GM21717 (cell line): Measurements from ENCODE around the gene NUDT16L1.

Experiments
- ATAC-seq: cut with Tn5 transposase; IDR thresholded peaks from one replicate; pipeline ENCODE4 v1.9.1; 2021; ENCODE audit warnings: mild to moderate bottlenecking, moderate library complexity; ENCODE audit not compliant: unreplicated experiment

The NUDT16L1 gene

GRCh38 chr16:4682084-4682591, 11.2 kb upstream of the NUDT16L1 start:
- ATAC-seq = no peak

- ATAC-seq = no peak
Observed at GRCh38 chr16:4682616-4683254, 10.6 kb upstream of the NUDT16L1 start.

- no peak for ATAC-seq
Observed at GRCh38 chr16:4683255-4684057, 9.9 kb upstream of the NUDT16L1 start.

DNA sequence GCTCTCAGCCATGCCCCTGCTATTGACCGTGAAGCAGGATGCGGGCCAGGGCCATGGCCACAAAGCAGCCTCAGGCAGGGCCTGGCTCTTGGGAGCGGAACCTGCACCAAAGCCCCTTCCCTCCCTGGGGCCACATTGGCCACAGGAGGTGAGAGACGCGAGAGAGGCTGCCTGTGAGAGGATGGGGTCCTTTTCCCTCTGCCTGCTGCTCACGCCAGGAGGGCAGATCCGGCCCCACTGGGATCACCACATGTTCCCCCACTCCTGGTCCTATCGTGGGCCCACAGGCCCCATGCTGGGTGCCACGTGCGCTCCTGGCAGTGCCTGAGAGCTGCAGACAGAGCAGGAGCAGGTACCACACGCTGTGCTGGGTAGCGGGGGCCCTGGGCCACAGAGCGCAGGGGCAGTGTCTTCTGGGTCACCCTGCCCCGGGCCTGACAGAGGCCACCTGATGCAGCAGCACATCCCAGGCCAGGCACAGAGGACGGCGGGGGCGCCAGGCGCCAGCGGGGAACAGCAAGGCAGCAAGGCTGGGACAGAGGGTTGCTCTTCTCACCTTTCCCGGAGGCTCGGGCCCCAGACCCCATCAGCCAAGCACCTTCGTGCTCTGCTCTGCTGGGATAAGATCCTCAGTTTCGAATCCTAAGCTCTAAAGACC, 9.2 kb upstream of the NUDT16L1 start:
- no peak for ATAC-seq

DNA sequence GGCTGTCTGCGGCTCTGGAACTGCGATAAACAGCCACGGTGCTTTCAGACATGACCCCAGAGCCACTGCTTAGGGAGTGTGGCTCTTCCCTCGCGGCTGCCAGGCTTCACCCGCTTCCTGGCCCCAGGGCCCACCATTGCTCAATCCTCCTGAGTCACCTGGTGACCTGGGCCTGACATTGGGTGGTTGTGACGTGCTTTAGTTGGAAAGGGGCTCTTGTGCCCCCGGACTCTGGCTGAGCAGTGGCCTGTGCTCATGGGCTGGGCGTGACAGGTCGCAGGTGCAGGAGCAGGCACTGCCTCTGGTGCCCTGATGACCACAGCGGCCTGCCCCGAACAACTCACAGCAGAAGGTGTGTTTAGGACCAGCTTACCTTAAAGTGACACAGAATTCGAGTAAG, 8.6 kb upstream of the NUDT16L1 start:
- ATAC-seq = no peak

GRCh38 chr16:4685292-4685691, 8.1 kb upstream of the NUDT16L1 start:
- ATAC-seq = no peak

- ATAC-seq = no peak
Observed at GRCh38 chr16:4685776-4686496, 7.4 kb upstream of the NUDT16L1 start.

DNA sequence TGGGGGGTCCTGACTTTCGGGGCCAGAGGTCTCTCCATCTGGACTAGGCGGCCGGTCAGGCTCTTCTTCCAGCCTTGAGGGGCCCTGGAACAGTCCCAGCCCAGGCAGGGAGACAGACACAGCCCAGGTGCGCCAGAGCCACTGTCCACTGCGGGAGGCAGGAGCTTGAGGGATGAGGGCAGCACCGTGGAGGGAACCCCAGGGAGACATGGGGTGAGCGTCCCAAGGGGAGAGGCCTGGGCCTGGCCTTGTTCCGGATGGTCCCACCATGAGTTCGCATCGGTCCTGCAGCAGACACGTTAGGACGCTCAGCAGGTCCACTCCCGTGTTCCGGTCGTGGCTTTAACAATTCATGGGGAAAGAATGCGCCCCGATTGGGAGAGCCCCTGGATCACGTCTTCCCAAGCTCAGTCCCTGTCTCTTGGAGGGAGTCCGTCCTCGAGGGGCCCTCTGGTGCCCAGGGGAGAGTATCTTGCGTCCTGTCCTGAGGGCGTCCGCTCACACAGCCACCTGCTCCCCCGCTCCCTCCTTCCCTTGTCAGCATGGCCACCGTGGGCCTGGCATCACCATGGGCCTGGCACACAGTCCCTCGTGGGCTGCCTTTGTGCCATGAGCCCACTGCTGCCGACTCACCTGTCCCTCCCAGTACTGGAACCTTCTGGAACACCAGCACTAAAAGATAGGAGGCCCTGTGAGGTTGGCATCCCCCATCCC, 6.7 kb upstream of the NUDT16L1 start:
- no peak for ATAC-seq

GRCh38 chr16:4687416-4687815, 5.9 kb upstream of the NUDT16L1 start:
- ATAC-seq = no peak

GRCh38 chr16:4687946-4688673, 5.3 kb upstream of the NUDT16L1 start:
- no peak for ATAC-seq

- no peak for ATAC-seq
Observed at GRCh38 chr16:4688674-4689045, 4.7 kb upstream of the NUDT16L1 start.

GRCh38 chr16:4689091-4689671, 4.2 kb upstream of the NUDT16L1 start:
- ATAC-seq = no peak

GRCh38 chr16:4689864-4690704, 3.3 kb upstream of the NUDT16L1 start:
- no peak for ATAC-seq

DNA sequence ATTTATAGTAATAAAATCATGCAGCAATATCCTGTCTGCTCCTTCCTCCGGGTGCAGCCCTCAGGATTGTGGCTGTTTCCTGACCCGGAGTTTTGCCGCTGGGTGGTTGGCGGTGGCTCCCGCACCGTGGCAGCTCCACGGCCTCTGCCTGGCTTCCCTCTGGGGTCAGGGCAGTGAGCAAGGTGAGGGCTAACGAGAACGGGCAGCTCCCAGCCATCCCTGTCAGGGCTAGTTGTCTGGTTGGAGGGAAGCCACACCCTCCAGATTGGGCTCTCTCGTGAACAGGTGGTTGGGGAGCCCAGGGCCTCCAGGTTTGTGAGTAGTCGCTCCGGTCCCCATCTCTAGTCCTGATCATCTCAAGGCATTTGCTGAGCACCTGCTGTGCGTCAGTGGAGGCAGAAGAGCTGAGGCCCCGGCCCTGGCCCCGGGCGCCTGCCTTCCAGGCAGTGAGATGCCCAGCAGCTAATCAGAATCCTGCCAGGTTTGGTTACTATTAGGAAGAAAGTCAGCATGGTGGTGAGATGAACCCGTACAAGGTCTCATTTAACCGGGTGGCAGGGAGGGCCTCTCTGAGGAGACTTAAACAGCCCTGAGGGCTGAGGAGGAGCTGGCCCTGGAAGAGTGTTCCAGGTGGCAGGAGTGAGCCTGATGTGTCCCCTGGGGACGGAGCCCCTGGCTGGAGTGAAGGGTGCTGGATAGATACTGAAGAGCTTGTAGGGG, 2.3 kb upstream of the NUDT16L1 start:
- no peak for ATAC-seq

DNA sequence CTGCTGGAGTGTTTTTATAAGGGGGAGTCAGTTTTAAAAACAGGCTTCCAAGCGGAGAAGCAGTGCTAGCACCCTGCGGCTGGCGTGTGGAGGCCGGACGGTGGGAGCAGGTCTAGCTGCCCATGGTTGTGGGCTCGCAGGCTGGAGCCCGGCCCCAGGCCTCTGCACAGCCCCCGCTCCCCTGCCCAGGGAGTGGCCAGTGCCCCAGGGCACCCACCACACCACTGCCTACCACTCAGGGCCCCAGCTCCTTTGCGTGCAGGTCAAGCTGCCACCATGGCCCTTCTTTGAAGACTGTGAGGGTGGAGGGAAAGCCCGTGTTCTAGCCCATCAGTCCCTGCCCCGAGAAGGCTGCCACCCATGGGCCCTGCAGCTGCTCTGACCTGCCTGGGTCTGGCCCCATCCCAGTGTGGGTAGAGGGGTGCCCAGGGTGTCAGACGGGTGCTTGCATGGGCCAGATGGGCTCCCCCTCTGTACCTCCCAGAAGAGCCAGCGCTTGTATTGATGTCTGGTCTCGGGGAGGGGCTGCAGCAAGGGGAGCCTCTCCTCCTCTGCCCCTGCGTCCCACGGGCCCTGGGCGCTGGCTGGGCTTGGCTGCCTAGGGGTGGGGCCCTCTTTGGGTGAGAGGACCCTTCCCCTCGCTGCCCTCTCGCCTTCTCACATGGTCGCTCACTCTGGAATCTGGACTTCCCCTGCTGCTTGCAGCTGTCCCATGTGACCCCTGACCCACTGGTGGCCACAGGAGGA, 1.5 kb upstream of the NUDT16L1 start:
- ATAC-seq = no peak

- ATAC-seq = peak; percentile 14
Observed at GRCh38 chr16:4692460-4693295, 684 bp upstream of the NUDT16L1 start.
